TTC549 (cell line): ENCODE data around the gene MED13.
"Not testable (repeated sequence)": the region's sequence is repeated elsewhere in the genome, so short reads cannot be mapped to it uniquely, and the experiment has no call there.

Source experiments
- FAIRE-seq: peaks from 2 replicates; lab custom pipeline; 2012; peaks lifted over from hg19 to GRCh38; lab: Jason Lieb, UNC

The MED13 gene

GRCh38 chr17:61897548-61898180 lies 167.4 kb downstream of the MED13 start:
- FAIRE-seq = no peak

GRCh38 chr17:61895391-61895790 lies 169.7 kb downstream of the MED13 start:
- no peak for FAIRE-seq

GRCh38 chr17:61894310-61894709 lies 170.8 kb downstream of the MED13 start:
- FAIRE-seq = not testable (repeated sequence)
